ENCODE results near the gene SLC35E2B.
A peak's percentile ranks its signal among the peaks of the same experiment; 100 is the strongest.
"Not testable (repeated sequence)": the region's sequence is repeated elsewhere in the genome, so short reads cannot be mapped to it uniquely, and the experiment has no call there.

SLC35E2B gene

GRCh38 chr1:1702506-1702905, 9.9 kb upstream of the SLC35E2B start:
- DNase-seq = not testable (repeated sequence)

GRCh38 chr1:1700557-1700956, 8.0 kb upstream of the SLC35E2B start:
- DNase-seq = not testable (repeated sequence)

DNA sequence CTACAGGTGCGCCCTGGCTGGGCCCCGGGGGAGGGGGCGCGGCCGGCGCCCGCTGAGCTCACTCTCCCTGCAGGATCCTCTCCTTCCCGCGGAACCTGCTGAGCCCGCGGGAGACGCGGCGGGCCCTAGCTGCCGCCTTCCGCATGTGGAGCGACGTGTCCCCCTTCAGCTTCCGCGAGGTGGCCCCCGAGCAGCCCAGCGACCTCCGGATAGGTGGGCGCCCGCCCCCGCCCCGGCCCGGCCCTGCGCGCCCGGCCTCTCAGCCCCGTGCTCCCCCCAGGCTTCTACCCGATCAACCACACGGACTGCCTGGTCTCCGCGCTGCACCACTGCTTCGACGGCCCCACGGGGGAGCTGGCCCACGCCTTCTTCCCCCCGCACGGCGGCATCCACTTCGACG, 7.5 kb upstream of the SLC35E2B start:
- not testable (repeated sequence) for DNase-seq

DNA sequence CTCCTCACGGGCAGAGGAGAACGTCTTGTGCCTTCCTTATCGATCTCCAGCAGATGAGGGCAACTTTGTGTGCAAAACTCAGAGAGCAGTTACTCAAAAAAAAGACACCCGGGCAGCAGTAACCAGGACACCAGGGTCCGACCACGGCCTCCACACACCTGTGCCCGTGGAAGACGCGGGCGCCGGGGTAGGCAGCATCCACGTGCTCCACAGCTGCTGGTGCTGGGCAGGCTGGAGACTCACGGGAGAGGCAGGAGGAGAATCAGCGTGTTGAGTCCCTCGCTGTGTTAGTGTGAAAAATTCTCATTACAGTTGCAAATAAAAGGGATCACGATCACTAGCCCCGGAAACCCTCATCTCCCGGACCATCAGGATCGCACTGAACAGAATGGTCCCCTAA, 6.5 kb upstream of the SLC35E2B start:
- not testable (repeated sequence) for DNase-seq

GRCh38 chr1:1697358-1698183, 5.0 kb upstream of the SLC35E2B start:
- DNase-seq = not testable (repeated sequence)

DNA sequence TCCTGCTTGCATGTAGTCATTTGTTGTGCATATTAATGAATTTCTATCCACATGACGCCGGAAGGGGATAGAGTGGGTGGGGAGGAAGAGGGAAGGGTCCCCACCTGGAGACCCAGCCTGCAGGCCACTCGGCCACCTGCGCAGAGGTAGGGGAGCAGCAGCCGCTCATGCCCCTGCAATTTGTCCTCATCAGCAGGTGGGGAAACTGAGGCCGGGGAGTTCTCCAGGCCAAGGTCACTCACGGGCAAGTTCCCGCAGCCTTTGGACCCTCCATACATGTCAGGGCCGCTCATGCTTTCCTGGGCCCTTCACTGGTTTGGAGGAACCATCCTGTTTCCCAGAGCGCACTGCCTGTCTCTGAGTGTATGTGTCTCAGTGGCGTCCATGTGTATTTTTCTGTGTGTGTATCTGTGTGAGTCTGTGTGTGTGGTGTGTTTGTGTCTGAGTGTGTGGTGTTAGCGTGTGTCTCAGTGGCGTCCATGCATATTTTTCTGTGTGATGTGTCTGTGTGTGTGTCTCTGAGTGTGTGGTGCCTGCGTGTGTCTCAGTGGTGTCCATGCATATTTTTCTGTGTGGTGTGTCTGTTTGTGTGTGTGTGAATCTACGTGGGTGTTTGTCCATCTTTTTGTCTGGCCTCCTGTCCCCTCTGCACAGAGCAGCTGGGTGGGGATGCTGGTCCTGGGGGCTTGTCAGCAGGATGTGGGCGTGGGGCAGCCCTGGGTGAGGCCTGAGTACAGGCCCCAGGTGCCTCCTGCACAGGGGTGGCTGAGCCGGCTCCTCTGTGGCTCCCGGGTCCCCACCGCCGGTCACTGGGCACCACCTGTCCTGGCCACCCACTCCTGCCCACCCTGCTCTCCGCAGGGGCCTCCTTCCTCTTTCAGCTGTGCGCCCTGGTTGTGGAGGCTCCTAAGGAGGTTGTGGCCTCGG, 4.1 kb upstream of the SLC35E2B start:
- DNase-seq = not testable (repeated sequence)

GRCh38 chr1:1692324-1692713, 276 bp downstream of the SLC35E2B start:
- peak; percentile 28 for DNase-seq

- not testable (repeated sequence) for DNase-seq
Observed at GRCh38 chr1:1691443-1691842, 1.2 kb downstream of the SLC35E2B start.

GRCh38 chr1:1689526-1689925, 3.1 kb downstream of the SLC35E2B start:
- not testable (repeated sequence) for DNase-seq

DNA sequence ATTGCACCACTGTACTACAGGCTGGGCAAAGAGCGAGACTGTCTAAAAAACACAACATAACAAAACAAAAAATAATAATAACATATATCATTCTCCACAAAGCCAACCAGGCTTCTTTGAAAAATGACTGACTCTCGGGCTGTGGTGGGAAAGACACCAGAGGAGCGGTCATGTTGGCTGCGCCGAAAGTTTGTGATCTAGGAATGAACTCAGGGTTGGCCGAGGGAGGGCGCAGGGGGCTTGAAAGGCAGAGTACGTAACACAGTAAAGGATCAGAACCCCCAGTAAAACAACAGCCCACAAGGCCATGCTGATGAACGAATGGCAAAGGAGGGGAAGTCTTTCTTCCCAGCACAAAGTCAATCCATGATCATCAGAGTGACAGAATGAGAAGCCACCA, 4.7 kb downstream of the SLC35E2B start:
- DNase-seq = no peak

GRCh38 chr1:1684031-1684681, 8.4 kb downstream of the SLC35E2B start:
- DNase-seq = no peak

DNA sequence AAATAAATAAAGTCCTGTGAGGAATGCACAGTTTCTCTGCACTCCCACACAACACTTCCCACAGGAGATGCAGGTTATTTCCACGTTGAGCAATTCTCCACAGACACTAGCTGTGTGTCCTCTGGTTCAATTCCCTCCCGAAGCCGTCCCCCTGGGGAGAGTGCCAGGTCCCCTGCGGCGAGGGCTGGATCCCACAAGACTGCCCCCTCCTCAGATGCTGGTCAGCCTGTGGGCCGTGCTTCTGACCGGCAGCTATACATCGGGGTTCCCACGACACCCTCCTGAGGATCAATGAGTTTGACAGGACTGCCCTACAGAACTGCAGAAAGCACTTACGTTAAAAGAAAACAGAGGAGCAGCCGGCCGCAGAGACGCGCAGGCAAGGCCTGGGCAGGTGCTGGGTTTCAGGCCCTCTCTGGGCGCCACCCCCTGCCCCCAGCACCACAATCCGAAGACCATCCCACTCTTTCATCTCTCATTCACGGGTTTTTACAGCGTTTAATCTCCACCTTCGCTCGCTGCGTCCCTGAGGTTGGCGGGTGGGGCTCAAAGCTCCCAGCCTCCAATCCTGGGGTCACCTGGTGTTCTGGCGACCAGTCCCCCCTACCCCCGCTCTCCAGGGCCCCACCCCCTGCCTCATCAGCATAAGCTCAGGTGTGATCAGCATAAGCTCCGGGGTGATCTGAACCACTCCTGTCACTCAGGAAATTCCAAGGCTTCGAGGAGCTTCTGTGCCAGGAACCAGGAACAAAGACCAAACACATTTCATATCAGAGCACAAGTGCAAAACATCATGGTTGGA, 9.3 kb downstream of the SLC35E2B start:
- DNase-seq = no peak

DNA sequence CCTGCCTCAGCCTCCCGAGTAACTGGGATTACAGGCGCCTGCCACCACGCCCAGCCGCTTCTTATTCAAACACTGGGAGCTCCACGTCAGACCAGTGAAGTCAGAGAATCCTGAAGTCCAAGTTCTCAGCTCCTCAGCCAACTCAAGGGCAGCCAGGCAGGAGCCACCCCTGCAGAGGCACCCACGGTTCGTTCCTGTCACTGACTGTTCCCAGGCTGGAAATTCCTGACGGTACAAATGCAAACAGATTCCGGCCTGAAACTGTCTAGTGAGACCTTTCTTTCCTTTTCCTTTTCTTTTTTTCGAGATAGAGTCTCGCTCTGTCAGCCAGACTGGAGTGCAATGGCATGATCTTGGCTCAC, 11.7 kb downstream of the SLC35E2B start:
- no peak for DNase-seq

DNA sequence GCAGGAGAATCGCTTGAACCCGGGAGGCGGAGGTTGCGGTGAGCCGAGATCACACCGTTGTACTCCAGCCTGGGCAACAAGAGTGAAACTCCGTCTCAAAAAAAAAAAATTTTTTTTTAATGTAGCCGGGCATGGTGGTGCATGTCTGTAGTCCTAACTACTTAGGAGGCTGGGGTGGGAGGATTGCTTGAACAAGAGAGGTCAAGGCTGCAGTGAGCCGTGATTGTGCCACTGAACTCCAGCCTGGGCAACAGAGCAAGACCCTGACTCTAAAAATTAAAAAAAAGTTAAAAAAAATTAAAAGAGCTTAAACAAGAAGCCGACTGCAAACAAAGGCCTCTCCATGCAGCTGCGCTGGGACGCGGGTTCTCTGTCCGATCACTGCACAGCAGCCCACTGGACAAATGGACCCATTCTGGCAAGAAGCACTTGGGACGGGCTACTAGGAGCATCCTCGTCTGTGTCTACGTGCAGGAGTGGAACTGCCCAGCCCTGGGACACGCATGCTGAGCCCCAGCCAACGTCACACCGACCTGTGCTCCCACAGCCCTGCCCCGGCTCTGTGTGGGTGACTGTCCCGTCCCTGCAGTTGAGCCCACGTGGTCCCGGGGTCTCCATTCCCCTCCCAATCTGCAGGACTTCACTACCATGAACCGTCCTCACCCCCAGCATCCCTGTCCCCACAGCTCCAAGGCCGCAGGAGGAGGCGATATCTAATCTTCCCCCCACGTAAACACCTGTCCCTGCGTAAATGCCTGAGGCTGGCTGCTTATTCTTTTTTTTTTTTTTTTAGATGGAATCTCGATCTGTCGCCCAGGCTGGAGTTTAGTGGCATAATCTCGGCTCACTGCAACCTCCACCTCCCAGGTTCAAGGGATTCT, 12.3 kb downstream of the SLC35E2B start:
- DNase-seq = no peak

GRCh38 chr1:1678581-1679380, 13.8 kb downstream of the SLC35E2B start:
- DNase-seq = no peak

GRCh38 chr1:1677718-1678580, 14.6 kb downstream of the SLC35E2B start:
- DNase-seq = no peak

- DNase-seq = not testable (repeated sequence)
Observed at GRCh38 chr1:1676087-1676486, 16.5 kb downstream of the SLC35E2B start.

- not testable (repeated sequence) for DNase-seq
Observed at GRCh38 chr1:1675218-1675617, 17.4 kb downstream of the SLC35E2B start.

GRCh38 chr1:1674806-1675205, 17.8 kb downstream of the SLC35E2B start:
- not testable (repeated sequence) for DNase-seq
